Measurements from ENCODE around the gene PCK2. TPM values are rescaled to one million over a fixed set of nuclear protein-coding genes. Genes with fewer than 3 reads are reported as not detected.

PCK2 gene
- total and polyA plus RNA-seq, 12 donors = 4.4 to 37.0 (median 17.8) TPM

GRCh38 chr14:24086193-24086955 is 7.7 kb upstream of the PCK2 start:
- H3K4me3 ChIP-seq = no peak overlapping the region
- H3K27me3 ChIP-seq = no peaks in the 10 kb centered on the region
- intact Hi-C loops (cut with DNase I) = loop anchor here in 1 of 2 donors (10.0 kb wide), 1 partner anchor 112 kb away; no protein-coding TSS in a partner anchor
- no peaks in the 10 kb centered on the region for H3K4me1 ChIP-seq (replicated peaks in 1 of 2)
- WGBS, 4 donors = 88 to 99% (median 92%) methylated on average over 3 of the region's 3 CpGs
- no peaks in the 10 kb centered on the region for H3K9me3 ChIP-seq (replicated peaks in 1 of 3)
- no peak overlapping the region for H3K27ac ChIP-seq
- no peak for TF ChIP-seq POLR2A (IDR thresholded peaks at IDR 0.05)
- no peak for TF ChIP-seq CTCF (IDR thresholded peaks at IDR 0.05)
- no peak for DNase-seq
- no peaks in the 10 kb centered on the region for H3K36me3 ChIP-seq (replicated peaks in 1 of 2)

- no peak for DNase-seq
- intact Hi-C loops (cut with DNase I) = loop anchor here in 1 of 2 donors (10.0 kb wide), 1 partner anchor 112 kb away; no protein-coding TSS in a partner anchor
- Histone ChIP-seq H3K4me3 (no peak overlapping the region), H3K27me3 (no peaks in the 10 kb centered on the region), H3K9me3 (replicated peaks in 1 of 3) (no peaks in the 10 kb centered on the region), H3K36me3 (replicated peaks in 1 of 2) (no peaks in the 10 kb centered on the region), H3K4me1 (replicated peaks in 1 of 2) (no peaks in the 10 kb centered on the region), H3K27ac (no peak overlapping the region)
- TF ChIP-seq CTCF (IDR thresholded peaks at IDR 0.05) = no peak
- 83 to 100% (median 85%) methylated on average over 1 of the region's 1 CpG for WGBS, 4 donors
These were observed 7.1 kb upstream of the PCK2 start for GRCh38 chr14:24087004-24087403.

GRCh38 chr14:24088095-24088494 is 6.0 kb upstream of the PCK2 start:
- WGBS, 4 donors = 80 to 100% (median 87%) methylated on average over 1 to 2 of the region's 2 CpGs
- Histone ChIP-seq H3K36me3 (replicated peaks in 1 of 2) (no peaks in the 10 kb centered on the region), H3K4me1 (replicated peaks in 1 of 2) (peaks cover 0 to under 1% of the 10 kb centered on the region in 2 donors), H3K4me3 (no peak overlapping the region), H3K27me3 (no peaks in the 10 kb centered on the region), H3K9me3 (replicated peaks in 1 of 3) (no peaks in the 10 kb centered on the region), H3K27ac (no peak overlapping the region)
- no peak for TF ChIP-seq CTCF (IDR thresholded peaks at IDR 0.05)
- no peak for TF ChIP-seq POLR2A (IDR thresholded peaks at IDR 0.05)
- intact Hi-C loops (cut with DNase I) = loop anchor here in 1 of 2 donors (10.0 kb wide), 1 partner anchor 113 kb away; no protein-coding TSS in a partner anchor
- no peak for DNase-seq

- 77 to 92% (median 83%) methylated on average over 6 of the region's 6 CpGs for WGBS, 4 donors
These were observed 4.2 kb upstream of the PCK2 start for GRCh38 chr14:24089890-24090289.

More at GRCh38 chr14:24089890-24090289, 4.2 kb upstream of the PCK2 start:
- Histone ChIP-seq H3K9me3 (replicated peaks in 1 of 3) (no peaks in the 10 kb centered on the region), H3K4me3 (no peak overlapping the region), H3K27ac (no peak overlapping the region), H3K36me3 (replicated peaks in 1 of 2) (no peaks in the 10 kb centered on the region), H3K27me3 (no peaks in the 10 kb centered on the region), H3K4me1 (replicated peaks in 1 of 2) (peaks cover under 1 to 11% of the 10 kb centered on the region in 2 donors)
- intact Hi-C loops (cut with DNase I) = loop anchor here (5.0 to 10.0 kb wide), 2 partner anchors 33 to 115 kb away; no protein-coding TSS in a partner anchor
- no peak for TF ChIP-seq POLR2A (IDR thresholded peaks at IDR 0.05)
- no peak for TF ChIP-seq CTCF (IDR thresholded peaks at IDR 0.05)
- DNase-seq = no peak

Data from adrenal gland (tissue), 12 donors.